Neural progenitor cell (in vitro differentiated cells): ENCODE data around the gene COMMD10. TPM values are rescaled to one million over a fixed set of nuclear protein-coding genes. Genes with fewer than 3 reads are reported as not detected.

Experiments used
- DNase-seq: peaks from one replicate; pipeline ENCODE4 v3.0.0-alpha.2; 2016; ENCODE audit warnings: low spot score
- H2AFZ ChIP-seq: fragments of 200-600 bp; sonication (generic); replicated peaks from 2 replicates; pipeline ENCODE4 v1.6.1; 2016; ENCODE audit warnings: antibody characterized with exemption
- H3F3A ChIP-seq: fragments of 200-600 bp; sonication (generic); 2 replicates; pipeline ENCODE4 v1.6.1; 2016; ENCODE audit warnings: antibody characterized with exemption, low read depth
- H3K27ac ChIP-seq: fragments of 200-600 bp; sonication (generic); 2 replicates; pipeline ENCODE4 v1.5.1; 2016; ENCODE audit warnings: mild to moderate bottlenecking
- H3K27me3 ChIP-seq: fragments of 200-600 bp; sonication (generic); 2 replicates; pipeline ENCODE4 v1.6.1; 2016; ENCODE audit warnings: mild to moderate bottlenecking, moderate library complexity
- H3K36me3 ChIP-seq: fragments of 200-600 bp; sonication (generic); 2 replicates; pipeline ENCODE4 v1.5.1; 2016
- H3K4me1 ChIP-seq: fragments of 200-600 bp; sonication (generic); 2 replicates; pipeline ENCODE4 v1.6.1; 2016; ENCODE audit warnings: mixed run types
- H3K4me2 ChIP-seq: fragments of 200-600 bp; sonication (generic); 2 replicates; pipeline ENCODE4 v1.6.1; 2016
- H3K4me3 ChIP-seq: fragments of 200-600 bp; sonication (generic); 2 replicates; pipeline ENCODE4 v1.5.1; 2016
- H3K79me2 ChIP-seq: fragments of 200-600 bp; sonication (generic); 2 replicates; pipeline ENCODE4 v1.6.1; 2016; ENCODE audit warnings: low read depth
- H3K9ac ChIP-seq: fragments of 200-600 bp; sonication (generic); 2 replicates; pipeline ENCODE4 v1.6.1; 2016
- H3K9me3 ChIP-seq: fragments of 200-600 bp; sonication (generic); 2 replicates; pipeline ENCODE4 v1.5.1; 2016; ENCODE audit warnings: low read depth
- H4K20me1 ChIP-seq: fragments of 200-600 bp; sonication (generic); 2 replicates; pipeline ENCODE4 v1.6.1; 2016; ENCODE audit warnings: low read depth
- H3K27ac Mint-ChIP-seq: 3 replicates; pipeline ENCODE4 v1.8.0; 2021; ENCODE audit warnings: mixed read lengths
- H3K27me3 Mint-ChIP-seq: 2 replicates; pipeline ENCODE4 v1.8.0; 2022; ENCODE audit warnings: low read depth, mild to moderate bottlenecking, inconsistent platforms, moderate library complexity, mixed read lengths; ENCODE audit not compliant: insufficient read depth
- H3K36me3 Mint-ChIP-seq: 3 replicates; pipeline ENCODE4 v1.8.0; 2021; ENCODE audit warnings: mixed read lengths
- H3K4me1 Mint-ChIP-seq: 3 replicates; pipeline ENCODE4 v1.8.0; 2021; ENCODE audit warnings: mixed read lengths
- H3K4me3 Mint-ChIP-seq: 3 replicates; pipeline ENCODE4 v1.8.0; 2021; ENCODE audit warnings: mild to moderate bottlenecking, moderate library complexity, mixed read lengths
- H3K9me3 Mint-ChIP-seq: 3 replicates; pipeline ENCODE4 v1.8.0; 2020; ENCODE audit warnings: mixed read lengths
- CTCF ChIP-seq: fragments of 200-600 bp; sonication (generic); IDR thresholded peaks from 2 replicates; pipeline ENCODE4 v1.5.1; 2017; ENCODE audit warnings: antibody characterized with exemption, mild to moderate bottlenecking
- EZH2 ChIP-seq: fragments of 200-600 bp; sonication (generic); IDR thresholded peaks from 2 replicates; pipeline ENCODE4 v1.6.1; 2017; ENCODE audit warnings: antibody characterized with exemption, mild to moderate bottlenecking, moderate library complexity
- EZH2phosphoT487 ChIP-seq: fragments of 200-600 bp; sonication (generic); IDR thresholded peaks from 2 replicates; pipeline ENCODE4 v1.6.1; 2017; ENCODE audit warnings: antibody characterized with exemption
- total RNA-seq: library from RNA; depleted of rRNA; stranded (reverse); fragments of >200 nt; gene quantifications from 2 replicates; pipeline ENCODE4 v1.2.3, GENCODE V29; 2015; ENCODE audit warnings: low replicate concordance

The COMMD10 gene
- total RNA-seq, 1 donor from 2014 or later, result 77.0 TPM

GRCh38 chr5:116145416-116145815 lies 60.6 kb downstream of the COMMD10 start:
- peaks cover 7% of the 10 kb centered on the region for H3K36me3 Mint-ChIP-seq

DNA sequence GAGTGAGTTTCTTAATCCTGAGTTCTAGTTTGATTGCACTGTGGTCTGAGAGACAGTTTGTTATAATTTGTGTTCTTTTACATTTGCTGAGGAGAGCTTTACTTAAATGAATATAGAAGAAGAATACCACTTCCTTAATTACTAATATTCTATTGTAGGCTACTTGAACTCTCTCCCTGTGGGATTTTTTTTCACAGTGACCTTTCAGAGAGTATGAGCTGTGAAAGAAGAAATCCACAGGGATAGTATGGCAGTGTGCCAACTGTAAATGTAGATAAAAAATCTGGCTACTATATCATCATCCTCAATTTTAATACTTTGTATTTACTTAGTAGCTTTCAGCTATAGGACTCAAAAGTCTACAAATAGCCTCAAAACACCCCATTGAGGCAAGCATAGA lies 67.3 kb downstream of the COMMD10 start:
- Histone ChIP-seq H3K4me3 (no peak overlapping the region), H3K4me1 (no peaks in the 10 kb centered on the region), H3K79me2 (no peaks in the 10 kb centered on the region), H3K4me2 (no peak overlapping the region), H3K9me3 (no peaks in the 10 kb centered on the region), H3K27me3 (no peaks in the 10 kb centered on the region), H3K9ac (no peak overlapping the region), H4K20me1 (no peaks in the 10 kb centered on the region), H3K36me3 (no peaks in the 10 kb centered on the region), H3F3A (no peaks in the 10 kb centered on the region), H3K27ac (no peak overlapping the region), H2AFZ (no peak overlapping the region)
- H3K36me3 Mint-ChIP-seq, result peaks cover 6% of the 10 kb centered on the region
- H3K27ac Mint-ChIP-seq, result no peak overlapping the region
- no peak for TF ChIP-seq EZH2
- no peak for TF ChIP-seq CTCF
- TF ChIP-seq EZH2phosphoT487, result no peak
- no peak for DNase-seq
- no peak overlapping the region for H3K4me3 Mint-ChIP-seq
- H3K4me1 Mint-ChIP-seq, result no peaks in the 10 kb centered on the region
- peaks cover 4% of the 10 kb centered on the region for H3K9me3 Mint-ChIP-seq
- H3K27me3 Mint-ChIP-seq, result no peaks in the 10 kb centered on the region

More at GRCh38 chr5:116145416-116145815, 60.6 kb downstream of the COMMD10 start:
- DNase-seq, result no peak
- Mint-ChIP-seq H3K27me3 (no peaks in the 10 kb centered on the region), H3K27ac (no peak overlapping the region), H3K4me1 (no peaks in the 10 kb centered on the region), H3K4me3 (no peak overlapping the region), H3K9me3 (peaks cover 2% of the 10 kb centered on the region)
- TF ChIP-seq CTCF, result no peak
- no peak for TF ChIP-seq EZH2
- TF ChIP-seq EZH2phosphoT487, result no peak
- Histone ChIP-seq H2AFZ (no peak overlapping the region), H3K4me3 (no peak overlapping the region), H3K27me3 (no peaks in the 10 kb centered on the region), H3K36me3 (no peaks in the 10 kb centered on the region), H3K79me2 (no peaks in the 10 kb centered on the region), H3K9me3 (no peaks in the 10 kb centered on the region), H3K4me2 (no peak overlapping the region), H3K9ac (no peak overlapping the region), H3K4me1 (no peaks in the 10 kb centered on the region), H3K27ac (no peak overlapping the region), H3F3A (no peaks in the 10 kb centered on the region), H4K20me1 (no peaks in the 10 kb centered on the region)

GRCh38 chr5:116153687-116154174 lies 68.9 kb downstream of the COMMD10 start:
- Histone ChIP-seq H3K4me3 (no peak overlapping the region), H3K9ac (no peak overlapping the region), H3F3A (no peaks in the 10 kb centered on the region), H2AFZ (no peak overlapping the region), H3K27ac (no peak overlapping the region), H3K27me3 (no peaks in the 10 kb centered on the region), H3K79me2 (no peaks in the 10 kb centered on the region), H3K4me1 (no peaks in the 10 kb centered on the region), H3K4me2 (no peak overlapping the region), H4K20me1 (no peaks in the 10 kb centered on the region), H3K36me3 (no peaks in the 10 kb centered on the region), H3K9me3 (no peaks in the 10 kb centered on the region)
- H3K36me3 Mint-ChIP-seq, result peaks cover 2% of the 10 kb centered on the region
- TF ChIP-seq CTCF (no peak), EZH2phosphoT487 (no peak), EZH2 (no peak)
- H3K4me3 Mint-ChIP-seq, result no peak overlapping the region
- no peak for DNase-seq
- no peaks in the 10 kb centered on the region for H3K4me1 Mint-ChIP-seq
- no peak overlapping the region for H3K27ac Mint-ChIP-seq
- H3K27me3 Mint-ChIP-seq, result no peaks in the 10 kb centered on the region
- H3K9me3 Mint-ChIP-seq, result peaks cover 2% of the 10 kb centered on the region
